NCI-H2196 (cell line): ENCODE results near the gene TCF25.
"Not testable (repeated sequence)": the region's sequence is repeated elsewhere in the genome, so short reads cannot be mapped to it uniquely, and the experiment has no call there.

ENCODE experiments used
- DNase-seq: peaks from one replicate; lab custom pipeline; 2025; ENCODE audit not compliant: unreplicated experiment; lab: John Stamatoyannopoulos, UW

The TCF25 gene

GRCh38 chr16:89873109-89873971 is at the start of gene TCF25:
TCF25 (plus strand) TSS chr16:89873592; CDS start chr16:89873668, 76 bp downstream.
- peak; percentile 69 for DNase-seq

- DNase-seq = not testable (repeated sequence)
Measured at GRCh38 chr16:89823824-89824148, 49.6 kb upstream of the TCF25 start.

GRCh38 chr16:89826531-89827382 is 46.6 kb upstream of the TCF25 start:
- DNase-seq = no peak

- DNase-seq = no peak
Measured at GRCh38 chr16:89827383-89828198, 45.8 kb upstream of the TCF25 start.

GRCh38 chr16:89828199-89828869 is 45.1 kb upstream of the TCF25 start, which contains the start of gene SPIRE2:
SPIRE2 (plus strand) TSS chr16:89828475; CDS start chr16:89828551, 76 bp downstream.
- DNase-seq = peak; percentile 47

GRCh38 chr16:89828870-89829629 is 44.3 kb upstream of the TCF25 start:
- no peak for DNase-seq

GRCh38 chr16:89829630-89830437 is 43.6 kb upstream of the TCF25 start:
- DNase-seq = no peak

- no peak for DNase-seq
Measured at GRCh38 chr16:89831810-89832328, 41.5 kb upstream of the TCF25 start.

- DNase-seq = not testable (repeated sequence)
Measured at GRCh38 chr16:89833664-89834363, 39.6 kb upstream of the TCF25 start.

- not testable (repeated sequence) for DNase-seq
Measured at GRCh38 chr16:89834813-89835363, 38.5 kb upstream of the TCF25 start.

- not testable (repeated sequence) for DNase-seq
Measured at GRCh38 chr16:89836484-89836883, 36.9 kb upstream of the TCF25 start.

- DNase-seq = no peak
Measured at GRCh38 chr16:89837014-89837546, 36.3 kb upstream of the TCF25 start.

GRCh38 chr16:89841275-89841674 is 32.1 kb upstream of the TCF25 start:
- DNase-seq = no peak

GRCh38 chr16:89842471-89843408 is 30.7 kb upstream of the TCF25 start:
- no peak for DNase-seq

GRCh38 chr16:89843409-89844350 is 29.7 kb upstream of the TCF25 start:
- DNase-seq = no peak
